ENCODE measurements around the gene TNS3.
"Not testable (repeated sequence)": the region's sequence is repeated elsewhere in the genome, so short reads cannot be mapped to it uniquely, and the experiment has no call there.

Gene TNS3

GRCh38 chr7:47581804-47582763, at the start of gene TNS3:
Gene TNS3, minus strand, starts transcription at chr7:47582111. Its CDS starts 142,475 bp downstream, at chr7:47439636.
- DNase-seq = no peak

DNA sequence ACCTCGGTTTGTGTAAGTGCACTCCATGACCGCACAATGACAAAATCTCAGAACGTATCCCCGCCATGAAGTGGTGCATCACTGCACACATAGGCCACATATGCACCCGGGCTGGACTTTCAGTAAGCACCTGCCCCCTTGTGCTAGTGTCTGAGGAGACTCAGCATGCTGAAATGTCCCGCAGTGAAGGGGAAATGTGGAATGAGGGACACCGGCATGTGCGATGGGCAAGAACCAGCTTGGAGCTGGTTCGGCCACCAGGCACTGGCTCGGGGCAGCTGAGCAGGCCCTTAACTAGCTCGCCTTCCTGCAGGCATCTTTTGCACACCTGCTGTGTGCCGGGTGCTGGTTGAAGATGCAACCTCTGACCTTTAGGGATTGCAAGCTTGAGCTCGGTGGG, 49.8 kb upstream of the TNS3 start:
- DNase-seq = no peak

DNA sequence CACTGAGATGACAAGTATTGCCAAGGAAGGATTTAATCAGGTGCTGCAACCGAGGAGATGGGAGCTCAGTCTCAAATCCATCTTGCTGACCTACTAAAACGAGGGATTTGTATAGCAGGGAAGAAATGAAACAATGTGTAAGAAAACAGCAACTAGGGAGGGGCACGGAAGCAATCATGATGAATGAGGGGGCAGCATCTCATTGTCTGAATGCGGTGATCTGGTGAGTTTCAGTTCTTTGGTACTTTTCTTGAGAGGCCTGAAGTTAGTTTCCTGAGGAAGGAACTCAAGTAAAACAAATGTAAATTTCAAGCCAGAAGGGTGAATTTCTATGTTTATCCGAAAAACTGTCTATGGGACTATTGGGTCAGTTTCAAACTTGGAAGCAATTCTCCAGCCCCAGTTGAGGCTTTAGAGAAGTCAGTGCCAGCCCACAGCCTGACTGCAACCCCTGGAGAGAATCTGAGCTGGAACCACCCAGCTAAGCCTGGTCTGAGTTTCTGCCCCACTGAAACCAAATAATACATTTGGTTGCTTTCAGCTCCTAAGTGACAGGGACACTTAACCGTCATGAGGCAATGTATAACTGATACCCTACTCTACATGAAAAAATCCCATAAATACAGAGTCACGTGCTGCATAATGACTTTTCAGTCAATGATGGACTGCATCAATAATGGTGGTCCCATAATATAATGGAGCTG, 45.8 kb upstream of the TNS3 start:
- no peak for DNase-seq

- no peak for DNase-seq
Observed at GRCh38 chr7:47625861-47626715, 44.2 kb upstream of the TNS3 start.

DNA sequence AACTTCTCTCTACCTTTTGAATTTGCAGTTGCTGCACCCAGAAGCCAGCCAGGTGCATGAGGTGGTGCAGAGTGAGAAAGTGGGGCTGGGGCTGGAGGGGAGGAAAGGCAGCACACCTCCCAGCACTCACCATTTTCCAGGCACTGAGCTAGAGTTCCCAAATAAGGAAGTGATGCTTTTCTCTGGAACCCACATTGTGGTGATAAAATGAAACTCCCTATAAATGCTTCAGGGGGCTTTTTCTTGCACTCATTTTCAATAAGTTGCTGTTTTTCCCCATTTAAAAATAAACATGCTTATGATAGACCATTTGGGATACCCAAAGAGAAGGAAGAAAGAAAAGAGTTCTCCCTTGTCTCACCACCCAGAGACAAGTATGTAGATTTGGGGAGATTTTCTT, 42.8 kb upstream of the TNS3 start:
- no peak for DNase-seq

DNA sequence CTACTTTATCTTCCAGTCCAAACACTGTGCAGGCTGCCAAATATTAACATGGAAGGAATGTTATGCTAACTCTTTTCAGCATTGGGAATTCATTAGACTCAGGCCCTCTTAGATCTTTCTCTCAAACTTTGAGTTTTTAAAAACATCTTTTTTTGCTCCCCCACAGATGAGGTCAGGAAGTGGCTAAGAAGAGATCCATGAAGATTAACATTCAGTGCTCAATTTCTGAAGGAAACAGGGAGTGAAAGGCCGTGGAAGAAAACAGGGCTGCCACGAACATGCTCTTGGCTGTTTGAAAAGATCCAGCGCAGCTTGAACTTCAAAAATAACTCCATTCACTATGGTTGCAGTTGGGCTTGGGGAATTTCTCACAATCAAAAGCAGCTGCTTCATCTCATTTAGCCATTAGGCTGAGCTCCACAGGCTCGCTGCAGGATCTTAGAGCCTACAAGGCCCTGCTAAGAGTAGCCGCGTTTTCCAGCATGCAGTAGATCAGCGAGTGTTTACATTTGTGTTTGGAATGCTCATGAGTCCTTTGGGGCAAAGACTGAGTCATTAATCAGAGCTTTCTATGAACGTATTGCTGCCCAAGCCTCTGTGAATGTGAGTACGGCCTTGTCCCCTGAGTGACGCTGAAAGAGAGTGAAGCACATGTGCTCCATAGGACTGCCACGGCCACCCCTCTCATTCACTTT, 41.2 kb upstream of the TNS3 start:
- no peak for DNase-seq

GRCh38 chr7:47622586-47622945, 40.7 kb upstream of the TNS3 start:
- no peak for DNase-seq

GRCh38 chr7:47621979-47622561, 40.2 kb upstream of the TNS3 start:
- no peak for DNase-seq

DNA sequence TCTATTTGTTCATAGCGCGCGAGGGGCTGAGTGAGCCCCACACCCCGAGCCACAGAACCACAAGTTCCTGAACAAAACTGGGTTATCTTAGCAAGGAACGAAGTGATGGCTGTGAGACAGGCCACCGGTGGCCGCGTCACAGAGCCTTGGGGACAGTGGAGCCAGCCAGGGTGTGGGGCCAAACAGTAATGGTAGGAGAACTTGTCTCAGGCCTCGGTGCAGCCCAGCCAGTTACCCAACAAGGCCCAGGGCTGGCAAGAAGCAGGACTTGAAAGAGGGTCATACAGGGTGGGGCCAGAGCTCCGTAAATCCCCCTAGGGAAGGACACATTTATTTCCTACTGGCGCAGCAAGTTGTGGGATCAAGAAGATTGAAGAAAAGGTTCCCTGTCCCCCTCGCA, 39.4 kb upstream of the TNS3 start:
- no peak for DNase-seq

GRCh38 chr7:47619806-47620205, 37.9 kb upstream of the TNS3 start:
- DNase-seq = no peak

DNA sequence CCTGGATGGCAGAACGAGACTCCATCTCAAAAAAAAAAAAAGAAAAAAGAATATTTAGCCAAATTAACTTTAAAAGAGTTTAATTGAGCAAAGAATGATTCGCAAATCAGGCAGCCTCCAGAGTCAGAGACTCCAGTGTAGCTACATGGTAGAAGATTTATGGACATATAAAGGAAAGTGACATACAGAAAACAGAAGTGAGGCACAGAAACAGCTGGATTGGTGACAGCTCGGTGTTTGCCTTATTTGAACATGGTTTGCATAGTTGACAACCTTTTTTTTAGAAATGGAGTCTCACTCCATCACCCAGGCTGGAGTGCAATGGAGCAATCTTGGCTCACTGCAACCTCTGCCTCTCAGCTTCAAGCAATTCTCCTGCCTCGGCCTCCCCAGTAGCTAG, 35.2 kb upstream of the TNS3 start:
- no peak for DNase-seq

GRCh38 chr7:47614450-47614849, 32.5 kb upstream of the TNS3 start:
- no peak for DNase-seq

DNA sequence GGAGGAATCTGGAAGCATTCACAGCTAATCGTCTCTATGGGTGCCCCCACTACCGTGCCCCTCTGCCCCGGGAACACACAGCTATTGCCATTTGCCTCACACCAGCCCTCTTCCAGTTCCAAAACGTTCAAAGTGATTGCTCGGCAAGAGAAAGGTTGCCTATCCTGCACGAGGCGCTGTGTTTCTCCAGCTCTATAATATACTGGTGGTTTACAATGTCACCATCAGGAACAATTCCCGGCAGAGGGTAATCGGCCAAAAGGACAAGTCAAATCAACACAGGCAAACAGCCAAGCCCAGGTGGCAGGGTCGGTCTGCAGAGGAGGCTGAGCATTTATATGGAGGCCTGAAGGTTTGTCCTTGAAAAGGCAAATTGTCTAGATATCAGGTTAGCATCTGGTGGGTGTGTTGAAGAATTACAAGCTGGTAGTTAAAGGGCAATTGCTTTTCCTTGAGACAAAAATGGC, 29.2 kb upstream of the TNS3 start:
- DNase-seq = no peak

- DNase-seq = no peak
Observed at GRCh38 chr7:47610506-47611044, 28.7 kb upstream of the TNS3 start.

DNA sequence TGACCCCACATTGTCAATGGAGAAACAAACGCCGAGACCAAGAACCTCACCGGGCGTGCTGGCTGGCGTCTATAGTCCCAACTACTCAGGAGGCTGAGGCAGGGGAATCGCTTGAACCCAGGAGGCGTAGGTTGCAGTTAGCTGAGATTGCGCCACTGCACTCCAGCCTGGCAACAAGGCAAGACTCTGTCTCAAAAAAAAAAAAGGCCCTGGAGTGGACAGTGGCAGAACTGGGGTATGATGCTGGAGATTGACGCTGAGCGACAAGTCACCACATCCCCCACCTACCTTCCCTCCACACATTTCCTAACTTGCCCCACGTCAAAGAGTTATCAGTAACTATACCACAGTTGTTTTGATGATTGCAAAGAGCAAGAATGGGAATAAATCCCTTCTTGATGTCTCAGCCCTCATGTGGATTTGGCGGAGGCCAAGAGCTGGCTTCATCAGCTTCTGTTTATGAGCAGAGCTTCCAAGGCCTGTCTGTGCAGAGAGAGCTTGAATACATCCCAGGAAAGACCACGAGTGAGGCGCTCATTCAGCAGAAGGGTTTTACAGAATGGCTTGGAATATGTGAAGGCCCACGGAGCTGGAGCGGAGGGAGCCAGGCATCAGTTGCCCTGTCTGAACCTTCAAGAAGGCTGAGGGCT, 28.0 kb upstream of the TNS3 start:
- no peak for DNase-seq

GRCh38 chr7:47606593-47607046, 24.7 kb upstream of the TNS3 start:
- DNase-seq = not testable (repeated sequence)

GRCh38 chr7:47605816-47606575, 24.1 kb upstream of the TNS3 start:
- DNase-seq = no peak

DNA sequence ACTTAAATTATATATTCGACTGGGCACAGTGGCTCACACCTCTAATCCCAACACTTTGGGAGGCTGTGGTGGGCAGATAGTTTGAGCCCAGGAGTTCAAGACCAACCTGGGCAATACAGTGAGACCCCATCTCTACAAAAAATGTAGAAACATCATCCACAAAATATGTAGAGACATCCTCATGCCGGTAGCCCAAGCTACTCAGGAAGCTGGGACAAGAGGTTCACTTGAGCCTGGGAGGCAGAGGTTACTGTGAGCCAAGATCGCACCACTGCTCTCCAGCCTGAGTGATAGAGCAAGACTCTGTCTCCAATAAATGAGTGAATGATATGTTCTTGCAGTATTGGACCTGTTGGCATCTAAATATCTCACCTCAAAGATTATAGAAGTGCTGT, 22.6 kb upstream of the TNS3 start:
- DNase-seq = no peak

DNA sequence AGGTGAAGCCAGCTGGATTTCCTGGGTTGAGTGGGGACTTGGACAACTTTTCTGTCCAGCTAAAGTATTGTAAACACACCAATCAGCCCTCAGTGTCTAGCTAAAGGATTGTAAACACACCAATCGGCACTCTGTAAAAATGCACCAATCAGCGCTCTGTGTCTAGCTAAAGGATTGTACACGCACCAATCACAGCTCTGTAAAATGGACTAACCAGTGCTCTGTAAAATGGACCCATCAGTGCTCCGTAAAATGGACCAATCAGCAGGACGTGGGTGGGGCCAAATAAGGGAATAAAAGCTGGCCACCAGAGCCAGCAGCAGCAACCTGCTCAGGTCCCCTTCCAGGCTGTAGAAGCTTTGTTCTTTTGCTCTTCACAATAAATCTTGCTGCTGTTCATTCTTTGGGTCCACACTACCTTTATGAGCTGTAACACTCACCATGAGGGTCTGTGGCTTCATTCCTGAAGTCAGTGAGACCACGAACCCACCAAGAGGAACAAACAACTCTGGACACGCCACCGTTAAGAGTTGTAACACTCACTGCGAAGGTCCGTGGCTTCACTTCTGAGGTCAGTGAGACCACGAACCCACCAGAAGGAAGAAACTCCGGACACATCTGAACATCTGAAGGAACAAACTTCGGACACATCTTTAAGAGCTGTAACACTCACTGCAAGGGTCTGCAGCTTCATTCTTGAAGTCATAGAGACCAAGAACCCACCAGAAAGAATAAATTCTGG, 21.8 kb upstream of the TNS3 start:
- DNase-seq = not testable (repeated sequence)
